Endothelial cell of umbilical vein (primary cell): Measurements from ENCODE around the gene MFAP2. TPM values are rescaled to one million over a fixed set of nuclear protein-coding genes. Genes with fewer than 3 reads are reported as not detected.

Experiments used
- BruUV-seq: library from RNA; stranded (reverse); fragments of 400-500 nt; replicated peaks from 2 replicates; lab custom pipeline; 2021; lab: Mats Ljungman, UMichigan
- CTCF ChIA-PET: fragments of 300-600, 350-600 bp; sonication (Branson Sonifier 250); formaldehyde crosslinking; loops from one replicate; lab custom pipeline; 2021; ENCODE audit warnings: antibody characterized with exemption, inconsistent platforms; lab: Charles Lee
- POLR2A ChIA-PET: fragments of 300-600, 350-600 bp; sonication (Branson Sonifier 250); formaldehyde crosslinking; loops from one replicate; lab custom pipeline; 2021; ENCODE audit warnings: antibody characterized with exemption, inconsistent platforms; lab: Charles Lee
- DNase-seq: peaks from one replicate; pipeline ENCODE4 v3.0.0-alpha.2; 2011; ENCODE audit warnings: low read depth, low spot score
- FAIRE-seq: peaks from 2 replicates; lab custom pipeline; 2011; peaks lifted over from hg19 to GRCh38; lab: Jason Lieb, UNC
- H2AFZ ChIP-seq: 2 replicates; pipeline ENCODE4 v1.6.0; 2012; ENCODE audit warnings: low read depth, low read length, control low read depth, inconsistent platforms
- H3K27ac ChIP-seq: 2 replicates; pipeline ENCODE4 v1.5.1; 2011; ENCODE audit warnings: low read depth, mild to moderate bottlenecking, control low read depth, low read length, moderate library complexity; ENCODE audit not compliant: insufficient read depth
- H3K27me3 ChIP-seq, 2 experiments: 2 replicates each; pipeline versions ENCODE4 v1.6.0 to v1.6.1; 2011; ENCODE audit warnings: low read length in 2 of 2, mixed read lengths in 1 of 2; ENCODE audit not compliant: control insufficient read depth in 2 of 2, insufficient read depth in 2 of 2
- H3K36me3 ChIP-seq, 2 experiments: 2 replicates in 1 of 2; 3 replicates in 1 of 2; pipeline ENCODE4 v1.5.1; 2011; ENCODE audit warnings: low read length in 2 of 2, mild to moderate bottlenecking in 1 of 2, moderate library complexity in 1 of 2; ENCODE audit not compliant: control insufficient read depth in 2 of 2, insufficient read depth in 2 of 2; ENCODE audit errors: extremely low read depth in 1 of 2
- H3K4me1 ChIP-seq: 3 replicates; pipeline ENCODE4 v1.5.1; 2011; ENCODE audit warnings: mild to moderate bottlenecking, low read length; ENCODE audit not compliant: control insufficient read depth, insufficient read depth; ENCODE audit errors: extremely low read depth
- H3K4me2 ChIP-seq: 2 replicates; pipeline ENCODE4 v1.6.1; 2011; ENCODE audit warnings: low read length, control low read depth, mixed read lengths; ENCODE audit not compliant: insufficient read depth
- H3K4me3 ChIP-seq, 3 experiments: fragments of 200-600 bp in 1 of 3; sonication (generic), shearing (Covaris generic) in 1 of 3; replicated peaks in 1 of 3; 2 replicates each; pipeline ENCODE4 v1.5.1; 2011 to 2016; ENCODE audit warnings: control low read depth in 3 of 3, low read length in 3 of 3, mild to moderate bottlenecking in 2 of 3, inconsistent platforms in 1 of 3, low read depth in 1 of 3, moderate library complexity in 1 of 3; ENCODE audit not compliant: insufficient read depth in 1 of 3
- H3K79me2 ChIP-seq: 2 replicates; pipeline ENCODE4 v1.6.0; 2012; ENCODE audit warnings: low read length, inconsistent platforms; ENCODE audit not compliant: control insufficient read depth, insufficient read depth
- H3K9ac ChIP-seq: replicated peaks from 2 replicates; pipeline ENCODE3; 2011; ENCODE audit warnings: low read length, control low read depth; ENCODE audit not compliant: insufficient read depth; ENCODE audit errors: extremely low read depth
- H3K9me1 ChIP-seq: replicated peaks from 3 replicates; pipeline ENCODE4 v1.6.0; 2011; ENCODE audit warnings: mild to moderate bottlenecking, low read length; ENCODE audit not compliant: control insufficient read depth, insufficient read depth; ENCODE audit errors: extremely low read depth
- H3K9me3 ChIP-seq: replicated peaks from 2 replicates; pipeline ENCODE4 v1.5.1; 2012; ENCODE audit warnings: low read length, inconsistent platforms; ENCODE audit not compliant: control insufficient read depth, insufficient read depth
- H4K20me1 ChIP-seq: replicated peaks from 2 replicates; pipeline ENCODE3; 2011; ENCODE audit warnings: mild to moderate bottlenecking, low read length; ENCODE audit not compliant: control insufficient read depth, insufficient read depth; ENCODE audit errors: extremely low read depth
- EZH2 ChIP-seq: IDR thresholded peaks from 2 replicates; pipeline ENCODE4 v1.6.1; 2012; ENCODE audit warnings: borderline replicate concordance, low read depth, mild to moderate bottlenecking, moderate library complexity, low read length, inconsistent platforms; ENCODE audit not compliant: severe bottlenecking
- FOS ChIP-seq: IDR thresholded peaks from 2 replicates; pipeline ENCODE4 v1.6.1; 2011; ENCODE audit warnings: mild to moderate bottlenecking, low read length, moderate library complexity, borderline replicate concordance; ENCODE audit not compliant: insufficient read depth
- GATA2 ChIP-seq: IDR thresholded peaks from 2 replicates; pipeline ENCODE4 v1.7.0; 2011; ENCODE audit warnings: low read depth, mild to moderate bottlenecking, moderate library complexity, mixed read lengths, low read length; ENCODE audit not compliant: insufficient read length, insufficient read depth
- JUN ChIP-seq: IDR thresholded peaks from 2 replicates; pipeline ENCODE4 v1.6.1; 2011; ENCODE audit warnings: borderline replicate concordance, low read depth; ENCODE audit not compliant: insufficient read length, insufficient read depth
- MYC ChIP-seq: IDR thresholded peaks from one replicate; pipeline ENCODE4 v1.6.1; 2011; ENCODE audit warnings: mild to moderate bottlenecking, low read depth, low read length
- POLR2A ChIP-seq: IDR thresholded peaks from 2 replicates; pipeline ENCODE4 v1.6.1; 2012; ENCODE audit warnings: low read depth, mild to moderate bottlenecking, control low read depth, low read length
- POLR2AphosphoS5 ChIP-seq: IDR thresholded peaks from 2 replicates; pipeline ENCODE4 v1.6.1; 2012; ENCODE audit warnings: low read depth, mild to moderate bottlenecking, control low read depth, low read length, moderate library complexity; ENCODE audit not compliant: insufficient read depth
- dilution Hi-C: fragments of 300-500 bp; cut with MboI; formaldehyde crosslinking; loops from one replicate; pipeline ENCODE4 v1.15.0; 2019; ENCODE audit warnings: low sequenced_read_pairs; ENCODE audit not compliant: extremely low pct_ligation_motif_present
- intact Hi-C: fragments of 100-400 bp; cut with micrococcal nuclease; formaldehyde crosslinking; loops from one replicate; pipeline ENCODE4 v1.10.0; 2022
- polyA plus RNA-seq, 4 experiments: library from polyadenylated mRNA; depleted of rRNA in 3 of 4; stranded (reverse) in 3 of 4; unstranded in 1 of 4; fragments of >200 nt; gene quantifications; 2 replicates each; pipeline versions ENCODE4 v1.2.1 to v1.2.3, GENCODE V29; 2011 to 2012; ENCODE audit warnings: missing spikeins in 1 of 4
- total RNA-seq: library from RNA; stranded (reverse); gene quantifications from 2 replicates; pipeline ENCODE4 v1.2.3, GENCODE V29; 2021
- TF ChIP-seq, protein P1 (sequence below), 2 donors: IDR thresholded peaks; 1 replicate in 1 of 2; 2 replicates in 1 of 2; pipeline ENCODE4 v1.5.1; 2011; ENCODE audit warnings: low read length in 2 of 2, mild to moderate bottlenecking in 2 of 2, moderate library complexity in 2 of 2, control low read depth in 1 of 2, inconsistent platforms in 1 of 2, low read depth in 1 of 2; ENCODE audit not compliant: insufficient read depth in 1 of 2; ENCODE audit errors: extremely low read depth in 1 of 2
- TF ChIP-seq, protein P2 (sequence below): IDR thresholded peaks from 2 replicates; pipeline ENCODE4 v1.6.1; 2011; ENCODE audit not compliant: insufficient read depth, insufficient read length

The MFAP2 gene
- total and polyA plus RNA-seq, 2 donors (not counting 3 experiments of a cell fraction or from before 2014, with no cell fraction given) = 37.9 to 138 TPM

DNA sequence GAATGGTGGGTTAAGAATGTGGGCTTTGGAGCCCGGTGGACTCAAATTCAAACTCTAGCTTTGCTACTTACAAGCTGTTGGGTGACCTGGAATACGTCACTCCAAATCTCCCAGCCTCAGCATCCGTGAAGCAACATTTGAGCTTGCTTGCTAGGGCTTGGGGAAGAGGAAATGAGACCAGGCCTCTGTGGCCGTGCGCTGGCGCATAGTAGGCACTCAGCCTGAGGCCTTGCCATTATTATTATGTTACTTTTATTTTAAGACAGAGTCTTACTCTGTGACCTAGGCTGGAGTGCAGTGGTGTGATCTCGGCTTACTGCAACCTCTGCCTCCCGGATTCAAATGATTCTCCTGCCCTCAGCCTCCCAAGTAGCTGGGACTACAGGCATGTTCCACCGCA is 12.3 kb upstream of the MFAP2 start:
- H2AFZ ChIP-seq = no peak overlapping the region
- dilution Hi-C loops = no loop called here

DNA sequence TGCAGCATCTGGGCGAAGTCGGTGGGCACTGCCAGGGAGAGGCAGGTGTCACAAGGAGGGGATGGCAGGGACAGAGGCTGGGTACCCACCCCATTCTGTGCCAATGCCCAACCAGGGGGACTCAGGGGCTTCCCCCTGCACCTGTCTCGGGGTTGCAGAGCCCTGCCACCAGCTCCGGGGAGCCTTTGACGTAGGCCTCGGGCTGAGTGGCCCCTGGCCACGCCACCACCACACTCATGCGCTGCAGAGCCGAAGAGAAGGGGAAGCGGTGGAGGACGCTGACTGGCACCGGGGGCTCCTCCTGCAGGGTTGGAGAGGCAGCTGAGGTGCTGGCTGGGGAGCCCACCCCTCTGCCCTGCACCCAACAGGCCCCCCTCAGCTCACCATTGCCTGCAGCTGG is 11.7 kb upstream of the MFAP2 start:
- no peaks in the 10 kb centered on the region for H3K79me2 ChIP-seq
- no peak overlapping the region for H2AFZ ChIP-seq
- BruUV-seq = no TSS peak
- dilution Hi-C loops (no loop called here), intact Hi-C loops (no loop called here)
- CTCF ChIA-PET = no interaction called here
- H3K4me1 ChIP-seq = no peaks in the 10 kb centered on the region
- no peaks in the 10 kb centered on the region for H3K9me1 ChIP-seq
- H3K36me3 ChIP-seq = peaks cover 0 to 21% of the 10 kb centered on the region in 2 experiments
- H4K20me1 ChIP-seq = no peaks in the 10 kb centered on the region
- FAIRE-seq (no peak), DNase-seq (no peak)
- H3K4me2 ChIP-seq = no peak overlapping the region
- H3K27me3 ChIP-seq = no peaks in the 10 kb centered on the region
- TF ChIP-seq, protein P1, sequence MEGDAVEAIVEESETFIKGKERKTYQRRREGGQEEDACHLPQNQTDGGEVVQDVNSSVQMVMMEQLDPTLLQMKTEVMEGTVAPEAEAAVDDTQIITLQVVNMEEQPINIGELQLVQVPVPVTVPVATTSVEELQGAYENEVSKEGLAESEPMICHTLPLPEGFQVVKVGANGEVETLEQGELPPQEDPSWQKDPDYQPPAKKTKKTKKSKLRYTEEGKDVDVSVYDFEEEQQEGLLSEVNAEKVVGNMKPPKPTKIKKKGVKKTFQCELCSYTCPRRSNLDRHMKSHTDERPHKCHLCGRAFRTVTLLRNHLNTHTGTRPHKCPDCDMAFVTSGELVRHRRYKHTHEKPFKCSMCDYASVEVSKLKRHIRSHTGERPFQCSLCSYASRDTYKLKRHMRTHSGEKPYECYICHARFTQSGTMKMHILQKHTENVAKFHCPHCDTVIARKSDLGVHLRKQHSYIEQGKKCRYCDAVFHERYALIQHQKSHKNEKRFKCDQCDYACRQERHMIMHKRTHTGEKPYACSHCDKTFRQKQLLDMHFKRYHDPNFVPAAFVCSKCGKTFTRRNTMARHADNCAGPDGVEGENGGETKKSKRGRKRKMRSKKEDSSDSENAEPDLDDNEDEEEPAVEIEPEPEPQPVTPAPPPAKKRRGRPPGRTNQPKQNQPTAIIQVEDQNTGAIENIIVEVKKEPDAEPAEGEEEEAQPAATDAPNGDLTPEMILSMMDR (IDR thresholded peaks at IDR 0.05; ENCODE audit: extremely low read depth in 1 of 2, insufficient read depth in 1 of 2, low read depth in 1 of 2, low read length in 2 of 2) = no peak
- TF ChIP-seq FOS (no peak), GATA2 (no peak), POLR2A (no peak), POLR2AphosphoS5 (no peak), JUN (no peak), EZH2 (no peak), MYC (no peak)
- TF ChIP-seq, protein P2, sequence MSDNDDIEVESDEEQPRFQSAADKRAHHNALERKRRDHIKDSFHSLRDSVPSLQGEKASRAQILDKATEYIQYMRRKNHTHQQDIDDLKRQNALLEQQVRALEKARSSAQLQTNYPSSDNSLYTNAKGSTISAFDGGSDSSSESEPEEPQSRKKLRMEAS = no peak
- no peaks in the 10 kb centered on the region for H3K9me3 ChIP-seq
- no peak overlapping the region for H3K27ac ChIP-seq
- H3K4me3 ChIP-seq = no peak overlapping the region
- H3K9ac ChIP-seq = no peak overlapping the region
- POLR2A ChIA-PET = no interaction called here

More for the DNA sequence above, 12.3 kb upstream of the MFAP2 start:
- Histone ChIP-seq H3K27me3 (no peaks in the 10 kb centered on the region), H3K36me3 (peaks cover 0 to 21% of the 10 kb centered on the region in 2 experiments), H3K4me3 (no peak overlapping the region), H3K9ac (no peak overlapping the region), H3K4me2 (no peak overlapping the region), H3K4me1 (no peaks in the 10 kb centered on the region), H3K9me1 (no peaks in the 10 kb centered on the region), H3K9me3 (no peaks in the 10 kb centered on the region), H3K27ac (no peak overlapping the region), H4K20me1 (no peaks in the 10 kb centered on the region), H3K79me2 (no peaks in the 10 kb centered on the region)
- POLR2A ChIA-PET = no interaction called here
- CTCF ChIA-PET = no interaction called here
- FAIRE-seq (no peak), DNase-seq (no peak)
- BruUV-seq = no TSS peak
- TF ChIP-seq JUN = no peak
- intact Hi-C loops = no loop called here
